Measurements from ENCODE around the gene RRP1. TPM values are rescaled to one million over a fixed set of nuclear protein-coding genes. Genes with fewer than 3 reads are reported as not detected.
A peak's percentile ranks its signal among the peaks of the same experiment; 100 is the strongest.

The RRP1 gene
- total and polyA plus RNA-seq, 2 of the 13 experiments (the other 11 are each of a cell fraction or from before 2014, with no cell fraction given): 20.1 to 35.1 TPM

GRCh38 chr21:43775795-43776430 lies 13.5 kb upstream of the RRP1 start, which contains the start of gene CSTB (continued):
- TF ChIP-seq MXD1 (CRISPR knock-in tag; IDR thresholded peaks at IDR 0.05) (peak; percentile 67; the same call in 1 of the 2 replicates), ZNF687 (CRISPR knock-in tag; IDR thresholded peaks at IDR 0.05) (peak; percentile 90), ZFP82 (CRISPR knock-in tag; IDR thresholded peaks at IDR 0.05; ENCODE audit: borderline replicate concordance) (peak; percentile 56; the same call in 1 of the 2 replicates), TEF (CRISPR knock-in tag; IDR thresholded peaks at IDR 0.05) (peak; percentile 72), ZNF451 (CRISPR knock-in tag; IDR thresholded peaks at IDR 0.05) (0 out of 2 replicates have a peak, but pooled peaks have one; percentile 25), ZNF362 (CRISPR knock-in tag; IDR thresholded peaks at IDR 0.05; ENCODE audit: borderline replicate concordance) (no peak), REXO4 (CRISPR knock-in tag; IDR thresholded peaks at IDR 0.05; ENCODE audit: borderline replicate concordance) (peak; percentile 39; the same call in 1 of the 2 replicates), BCL3 (CRISPR knock-in tag; IDR thresholded peaks at IDR 0.05) (peak; percentile 69; the same call in 1 of the 2 replicates), JARID2 (CRISPR knock-in tag; IDR thresholded peaks at IDR 0.05; ENCODE audit: insufficient replicate concordance) (no peak), PBX2 (CRISPR knock-in tag; IDR thresholded peaks at IDR 0.05) (no peak), MLXIP (CRISPR knock-in tag; IDR thresholded peaks at IDR 0.05; ENCODE audit: borderline replicate concordance) (no peak), SPEN (CRISPR knock-in tag; IDR thresholded peaks at IDR 0.05; ENCODE audit: low read depth) (peak; percentile 13; the same call in 1 of the 2 replicates), KDM5B (CRISPR knock-in tag; IDR thresholded peaks at IDR 0.05; ENCODE audit: borderline replicate concordance) (peak; percentile 89), CERS6 (CRISPR knock-in tag; IDR thresholded peaks at IDR 0.05) (no peak)
